IMR-90 (cell line): ENCODE measurements around the gene ZC3H14.

Experiments used
- BHLHE40 ChIP-seq: fragments of 150-350 bp; IDR thresholded peaks from 2 replicates; pipeline ENCODE4 v1.6.1; 2016; ENCODE audit warnings: mild to moderate bottlenecking, low read depth, low read length
- SMC3 ChIP-seq: fragments of 150-350 bp; IDR thresholded peaks from 2 replicates; pipeline ENCODE4 v1.6.1; 2016; ENCODE audit warnings: low read depth, mild to moderate bottlenecking, antibody characterized with exemption, low read length, moderate library complexity
- TF ChIP-seq, protein P1 (sequence below): conservative IDR thresholded peaks from 2 replicates; pipeline ENCODE4 v1.5.1; 2012; ENCODE audit warnings: mild to moderate bottlenecking, low read depth, low read length, improper control_type of control experiment

DNA sequence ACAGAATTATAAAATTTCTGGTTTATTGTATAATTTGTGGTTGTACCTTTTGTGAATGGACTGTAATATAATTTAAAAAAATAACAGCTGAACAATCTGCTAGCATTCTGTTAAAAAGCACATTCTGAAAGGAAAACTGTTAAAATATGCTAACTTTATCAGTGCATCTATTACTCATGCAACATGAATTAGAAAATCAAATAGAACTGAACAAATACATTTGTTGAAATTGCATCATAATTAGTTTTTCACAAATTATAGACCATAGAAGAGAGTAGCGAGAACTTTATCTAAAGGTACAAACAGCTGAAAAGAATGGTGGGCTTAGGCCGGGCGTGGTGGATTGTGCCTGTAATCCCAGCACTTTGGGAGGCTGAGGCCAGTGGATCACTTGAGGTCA is 41.0 kb upstream of the ZC3H14 start:
- TF ChIP-seq, protein P1, sequence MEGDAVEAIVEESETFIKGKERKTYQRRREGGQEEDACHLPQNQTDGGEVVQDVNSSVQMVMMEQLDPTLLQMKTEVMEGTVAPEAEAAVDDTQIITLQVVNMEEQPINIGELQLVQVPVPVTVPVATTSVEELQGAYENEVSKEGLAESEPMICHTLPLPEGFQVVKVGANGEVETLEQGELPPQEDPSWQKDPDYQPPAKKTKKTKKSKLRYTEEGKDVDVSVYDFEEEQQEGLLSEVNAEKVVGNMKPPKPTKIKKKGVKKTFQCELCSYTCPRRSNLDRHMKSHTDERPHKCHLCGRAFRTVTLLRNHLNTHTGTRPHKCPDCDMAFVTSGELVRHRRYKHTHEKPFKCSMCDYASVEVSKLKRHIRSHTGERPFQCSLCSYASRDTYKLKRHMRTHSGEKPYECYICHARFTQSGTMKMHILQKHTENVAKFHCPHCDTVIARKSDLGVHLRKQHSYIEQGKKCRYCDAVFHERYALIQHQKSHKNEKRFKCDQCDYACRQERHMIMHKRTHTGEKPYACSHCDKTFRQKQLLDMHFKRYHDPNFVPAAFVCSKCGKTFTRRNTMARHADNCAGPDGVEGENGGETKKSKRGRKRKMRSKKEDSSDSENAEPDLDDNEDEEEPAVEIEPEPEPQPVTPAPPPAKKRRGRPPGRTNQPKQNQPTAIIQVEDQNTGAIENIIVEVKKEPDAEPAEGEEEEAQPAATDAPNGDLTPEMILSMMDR = no peak
- TF ChIP-seq BHLHE40 = no peak
- TF ChIP-seq SMC3 = no peak
